Hepatocyte (in vitro differentiated cells): ENCODE results near the gene PHACTR2. TPM values are rescaled to one million over a fixed set of nuclear protein-coding genes. Genes with fewer than 3 reads are reported as not detected.
"Not testable (repeated sequence)": the region's sequence is repeated elsewhere in the genome, so short reads cannot be mapped to it uniquely, and the experiment has no call there.

ENCODE experiments used
- DNase-seq: peaks from one replicate; pipeline ENCODE4 v3.0.0-alpha.2; 2016; ENCODE audit warnings: low spot score
- H2AFZ ChIP-seq: fragments of 200-600 bp; sonication (generic); 2 replicates; pipeline ENCODE4 v1.6.0; 2016; ENCODE audit warnings: antibody characterized with exemption, mild to moderate bottlenecking
- H3K27ac ChIP-seq: fragments of 200-600 bp; sonication (generic); 2 replicates; pipeline ENCODE4 v1.5.1; 2016; ENCODE audit warnings: mild to moderate bottlenecking
- H3K27me3 ChIP-seq: fragments of 200-600 bp; sonication (generic); 2 replicates; pipeline ENCODE4 v1.6.1; 2016
- H3K36me3 ChIP-seq: fragments of 200-600 bp; sonication (generic); replicated peaks from 2 replicates; pipeline ENCODE4 v1.5.1; 2016; ENCODE audit warnings: low read depth; ENCODE audit not compliant: insufficient read depth
- H3K4me1 ChIP-seq: fragments of 200-600 bp; sonication (generic); 2 replicates; pipeline ENCODE4 v1.5.1; 2016; ENCODE audit warnings: mild to moderate bottlenecking, moderate library complexity; ENCODE audit not compliant: insufficient read depth
- H3K4me2 ChIP-seq: fragments of 200-600 bp; sonication (generic); 2 replicates; pipeline ENCODE4 v1.6.0; 2016
- H3K4me3 ChIP-seq: fragments of 200-600 bp; sonication (generic); 2 replicates; pipeline ENCODE4 v1.5.1; 2016; ENCODE audit warnings: mild to moderate bottlenecking
- H3K79me2 ChIP-seq: fragments of 200-600 bp; sonication (generic); 2 replicates; pipeline ENCODE4 v1.6.0; 2017; ENCODE audit warnings: mild to moderate bottlenecking
- H3K9me2 ChIP-seq: fragments of 200-600 bp; sonication (generic); replicated peaks from 2 replicates; pipeline ENCODE4 v1.6.0; 2017; ENCODE audit warnings: mild to moderate bottlenecking; ENCODE audit not compliant: insufficient read depth
- H3K9me3 ChIP-seq: fragments of 200-600 bp; sonication (generic); 2 replicates; pipeline ENCODE4 v1.5.1; 2016; ENCODE audit warnings: low read depth, mild to moderate bottlenecking
- H4K20me1 ChIP-seq: fragments of 200-600 bp; sonication (generic); 2 replicates; pipeline ENCODE4 v1.6.0; 2016; ENCODE audit warnings: mild to moderate bottlenecking; ENCODE audit not compliant: insufficient read depth, poor library complexity, severe bottlenecking
- CTCF ChIP-seq: fragments of 200-600 bp; sonication (generic); IDR thresholded peaks from 2 replicates; pipeline ENCODE4 v1.5.1; 2016; ENCODE audit warnings: antibody characterized with exemption, mild to moderate bottlenecking; ENCODE audit not compliant: poor library complexity
- EZH2 ChIP-seq: fragments of 200-600 bp; sonication (generic); IDR thresholded peaks from 2 replicates; pipeline ENCODE4 v1.6.1; 2016; ENCODE audit warnings: antibody characterized with exemption, mild to moderate bottlenecking, borderline replicate concordance
- EZH2phosphoT487 ChIP-seq: fragments of 200-600 bp; sonication (generic); IDR thresholded peaks from one replicate; pipeline ENCODE4 v1.6.1; 2018; ENCODE audit warnings: antibody characterized with exemption, mild to moderate bottlenecking, low read depth, moderate library complexity; ENCODE audit not compliant: unreplicated experiment, severe bottlenecking
- WGBS: methylation state at CpG from one replicate; pipeline ENCODE4 v1.1.6; 2016; ENCODE audit warnings: low lambda C conversion rate; ENCODE audit errors: missing lambda C conversion rate; 5-methylcytosine and 5-hydroxymethylcytosine counted together
- polyA plus RNA-seq: library from polyadenylated mRNA; unstranded; fragments of >200 nt; fragmentation: Nextera tagmentation; extraction: Ambion mirVana; gene quantifications from 2 replicates; pipeline ENCODE4 v1.2.1, GENCODE V29; 2016
- total RNA-seq: library from RNA; depleted of rRNA; stranded (reverse); fragments of >200 nt; gene quantifications from 2 replicates; pipeline ENCODE4 v1.2.3, GENCODE V29; 2014

PHACTR2 gene
- 107 and 111 TPM in 2 replicates for total RNA-seq
- 86.6 and 96.8 TPM in 2 replicates for polyA plus RNA-seq

GRCh38 chr6:143677891-143678791, at the start of gene PHACTR2:
Gene PHACTR2 (plus strand): TSS chr6:143677965. CDS start chr6:143678164, 199 bp downstream.
- Histone ChIP-seq H2AFZ (peak within 1 kb of the TSS; percentile 28), H3K4me3 (peak within 1 kb of the TSS; percentile 30), H3K9me3 (peaks cover 7% of the 10 kb centered on the region), H3K27ac (peak within 1 kb of the TSS; percentile 87), H3K79me2 (peaks cover 55% of the 10 kb centered on the region), H3K4me1 (peaks cover 36% of the 10 kb centered on the region), H4K20me1 (no peaks in the 10 kb centered on the region), H3K9me2 (no peaks in the 10 kb centered on the region), H3K36me3 (no peaks in the 10 kb centered on the region), H3K4me2 (peak within 1 kb of the TSS; percentile 71), H3K27me3 (no peaks in the 10 kb centered on the region)
- peak; percentile 75 for TF ChIP-seq EZH2phosphoT487
- no peak for TF ChIP-seq CTCF
- DNase-seq: peak; percentile 88
- 2% methylated on average over 59 of the region's 69 CpGs for WGBS

- Histone ChIP-seq H3K4me1 (no peaks in the 10 kb centered on the region), H3K79me2 (peaks cover 20% of the 10 kb centered on the region), H3K27me3 (no peaks in the 10 kb centered on the region), H3K9me2 (no peaks in the 10 kb centered on the region), H3K4me2 (no peak overlapping the region), H3K9me3 (no peaks in the 10 kb centered on the region), H3K27ac (no peak overlapping the region), H4K20me1 (no peaks in the 10 kb centered on the region), H2AFZ (no peak overlapping the region), H3K36me3 (no peaks in the 10 kb centered on the region), H3K4me3 (no peak overlapping the region)
- no peak for DNase-seq
- WGBS: 75% methylated on average over 12 of the region's 12 CpGs
- TF ChIP-seq CTCF: no peak
These were observed 48.4 kb upstream of the PHACTR2 start for GRCh38 chr6:143629104-143630080.

- H3K79me2 ChIP-seq: peaks cover 15% of the 10 kb centered on the region
- not testable (repeated sequence) for H3K4me2 ChIP-seq, H2AFZ ChIP-seq, H3K4me3 ChIP-seq, H3K9me2 ChIP-seq, H3K36me3 ChIP-seq, H4K20me1 ChIP-seq, H3K27ac ChIP-seq, H3K27me3 ChIP-seq, H3K4me1 ChIP-seq, H3K9me3 ChIP-seq, DNase-seq
- WGBS: 95% methylated on average over 4 of the region's 4 CpGs
These were observed 46.6 kb upstream of the PHACTR2 start for GRCh38 chr6:143631196-143631595.

GRCh38 chr6:143632894-143633293, 44.9 kb upstream of the PHACTR2 start:
- 96% methylated on average over 4 of the region's 4 CpGs for WGBS
- H3K27ac ChIP-seq: no peak overlapping the region
- peaks cover 25% of the 10 kb centered on the region for H3K79me2 ChIP-seq
- H3K4me3 ChIP-seq: no peak overlapping the region
- no peak for DNase-seq
- H3K4me2 ChIP-seq: no peak overlapping the region
- no peaks in the 10 kb centered on the region for H3K27me3 ChIP-seq
- TF ChIP-seq EZH2: no peak
- H3K36me3 ChIP-seq: no peaks in the 10 kb centered on the region
- no peak overlapping the region for H2AFZ ChIP-seq
- H3K9me3 ChIP-seq: no peaks in the 10 kb centered on the region
- no peaks in the 10 kb centered on the region for H3K4me1 ChIP-seq
- no peaks in the 10 kb centered on the region for H3K9me2 ChIP-seq
- no peaks in the 10 kb centered on the region for H4K20me1 ChIP-seq
